Glutamatergic neuron (in vitro differentiated cells): ENCODE measurements around the gene GCGR. TPM values are rescaled to one million over a fixed set of nuclear protein-coding genes. Genes with fewer than 3 reads are reported as not detected.

Experiments
- DNase-seq: peaks from one replicate; pipeline ENCODE4 v3.0.0; 2022
- H3K27ac Mint-ChIP-seq: one replicate; pipeline ENCODE4 v1.8.0; 2020; ENCODE audit warnings: mild to moderate bottlenecking, mixed read lengths, inconsistent platforms; ENCODE audit not compliant: unreplicated experiment
- H3K27me3 Mint-ChIP-seq: one replicate; pipeline ENCODE4 v1.8.0; 2020; ENCODE audit warnings: mild to moderate bottlenecking, moderate library complexity, mixed read lengths, inconsistent platforms; ENCODE audit not compliant: unreplicated experiment
- H3K36me3 Mint-ChIP-seq: one replicate; pipeline ENCODE4 v1.8.0; 2020; ENCODE audit warnings: mild to moderate bottlenecking, mixed read lengths, inconsistent platforms; ENCODE audit not compliant: unreplicated experiment
- H3K4me1 Mint-ChIP-seq: one replicate; pipeline ENCODE4 v1.8.0; 2020; ENCODE audit warnings: mild to moderate bottlenecking, low read depth, mixed read lengths, inconsistent platforms; ENCODE audit not compliant: unreplicated experiment
- H3K4me3 Mint-ChIP-seq: one replicate; pipeline ENCODE4 v1.8.0; 2020; ENCODE audit warnings: mild to moderate bottlenecking, mixed read lengths, inconsistent platforms; ENCODE audit not compliant: unreplicated experiment
- H3K9me3 Mint-ChIP-seq: one replicate; pipeline ENCODE4 v1.8.0; 2020; ENCODE audit warnings: mild to moderate bottlenecking, moderate library complexity, mixed read lengths, inconsistent platforms; ENCODE audit not compliant: unreplicated experiment
- CTCF ChIP-seq: fragments of 200-600 bp; sonication (generic); IDR thresholded peaks from one replicate; pipeline ENCODE4 v1.5.0; 2021; ENCODE audit not compliant: partially characterized antibody, unreplicated experiment
- total RNA-seq: library from RNA; stranded (reverse); fragmentation: NEBNext Ultra II Directional; extraction: Animal tissue kit (Norgen Biotek cat#: 25700); gene quantifications from one replicate; pipeline ENCODE4 v1.2.1, GENCODE V29; 2021; ENCODE audit not compliant: unreplicated experiment

The GCGR gene
- total RNA-seq, 1 donor from 2014 or later: 6.7 TPM

GRCh38 chr17:81843713-81844326 lies 39.9 kb downstream of the GCGR start:
- no peaks in the 10 kb centered on the region for H3K4me1 Mint-ChIP-seq
- TF ChIP-seq CTCF: no peak
- H3K9me3 Mint-ChIP-seq: no peaks in the 10 kb centered on the region
- no peaks in the 10 kb centered on the region for H3K36me3 Mint-ChIP-seq
- peaks cover 5% of the 10 kb centered on the region for H3K27me3 Mint-ChIP-seq
- H3K4me3 Mint-ChIP-seq: no peak overlapping the region
- no peak for DNase-seq
- no peak overlapping the region for H3K27ac Mint-ChIP-seq

GRCh38 chr17:81844327-81844851 lies 40.4 kb downstream of the GCGR start:
- DNase-seq: no peak
- H3K4me3 Mint-ChIP-seq: no peak overlapping the region
- no peaks in the 10 kb centered on the region for H3K9me3 Mint-ChIP-seq
- no peak overlapping the region for H3K27ac Mint-ChIP-seq
- H3K27me3 Mint-ChIP-seq: peaks cover 5% of the 10 kb centered on the region
- H3K4me1 Mint-ChIP-seq: no peaks in the 10 kb centered on the region
- TF ChIP-seq CTCF: no peak
- no peaks in the 10 kb centered on the region for H3K36me3 Mint-ChIP-seq

- Mint-ChIP-seq H3K27ac (no peak overlapping the region), H3K27me3 (peaks cover 5% of the 10 kb centered on the region), H3K4me1 (no peaks in the 10 kb centered on the region), H3K36me3 (no peaks in the 10 kb centered on the region), H3K4me3 (no peak overlapping the region), H3K9me3 (no peaks in the 10 kb centered on the region)
- TF ChIP-seq CTCF: no peak
- no peak for DNase-seq
Observed at GRCh38 chr17:81844887-81845286, 40.9 kb downstream of the GCGR start.

- no peak overlapping the region for H3K27ac Mint-ChIP-seq
- H3K36me3 Mint-ChIP-seq: no peaks in the 10 kb centered on the region
- no peak for DNase-seq
- no peak for TF ChIP-seq CTCF
- no peaks in the 10 kb centered on the region for H3K9me3 Mint-ChIP-seq
- no peak overlapping the region for H3K4me3 Mint-ChIP-seq
- H3K27me3 Mint-ChIP-seq: peaks cover 5% of the 10 kb centered on the region
- no peaks in the 10 kb centered on the region for H3K4me1 Mint-ChIP-seq
Observed at GRCh38 chr17:81845361-81845760, 41.4 kb downstream of the GCGR start.

- peaks cover 5% of the 10 kb centered on the region for H3K27me3 Mint-ChIP-seq
- no peak overlapping the region for H3K27ac Mint-ChIP-seq
- no peaks in the 10 kb centered on the region for H3K4me1 Mint-ChIP-seq
- DNase-seq: no peak
- H3K9me3 Mint-ChIP-seq: no peaks in the 10 kb centered on the region
- H3K4me3 Mint-ChIP-seq: no peak overlapping the region
- no peaks in the 10 kb centered on the region for H3K36me3 Mint-ChIP-seq
- TF ChIP-seq CTCF: no peak
Observed at GRCh38 chr17:81845881-81846742, 42.2 kb downstream of the GCGR start.
